CD4-positive, alpha-beta T cell (primary cell): ENCODE results near the gene ZBTB39. TPM values are rescaled to one million over a fixed set of nuclear protein-coding genes. Genes with fewer than 3 reads are reported as not detected.
"Not testable (repeated sequence)": the region's sequence is repeated elsewhere in the genome, so short reads cannot be mapped to it uniquely, and the experiment has no call there.

ENCODE experiments used
- ATAC-seq: fragments of 200-7000 bp; cut with Tn5 transposase; one replicate; pipeline ENCODE4 v1.10.0; 2022; ENCODE audit warnings: mild to moderate bottlenecking; ENCODE audit not compliant: poor library complexity
- CTCF ChIA-PET: fragments of 350-600 bp; sonication (Branson Sonifier 250); formaldehyde crosslinking; loops from one replicate; lab custom pipeline; 2021; ENCODE audit warnings: antibody characterized with exemption, inconsistent platforms; lab: Charles Lee
- POLR2A ChIA-PET: fragments of 350-600 bp; sonication (Branson Sonifier 250); formaldehyde crosslinking; loops from one replicate; lab custom pipeline; 2021; ENCODE audit warnings: antibody characterized with exemption, inconsistent platforms; lab: Charles Lee
- DNase-seq, 14 experiments: peaks; one replicate each; pipeline ENCODE4 v3.0.0-alpha.2; 2013 to 2020; ENCODE audit warnings: mixed read lengths in 2 of 14
- H3K27ac ChIP-seq, 2 donors: one replicate each; pipeline versions ENCODE4 v1.5.1 to v1.7.0; 2013; ENCODE audit warnings: low read length in 2 of 2, low read depth in 1 of 2, mild to moderate bottlenecking in 1 of 2
- H3K27me3 ChIP-seq, 2 experiments: 1 replicate in 1 of 2; 2 replicates in 1 of 2; pipeline versions ENCODE4 v1.6.1 to v1.7.0; 2013; ENCODE audit warnings: low read length in 2 of 2, control low read depth in 1 of 2, mild to moderate bottlenecking in 1 of 2, moderate library complexity in 1 of 2; ENCODE audit not compliant: insufficient read depth in 2 of 2, control insufficient read depth in 1 of 2
- H3K36me3 ChIP-seq: one replicate; pipeline ENCODE4 v1.6.1; 2013; ENCODE audit warnings: low read length, control low read depth; ENCODE audit not compliant: insufficient read depth
- H3K4me1 ChIP-seq: one replicate; pipeline ENCODE4 v1.6.1; 2013; ENCODE audit warnings: low read length, control low read depth; ENCODE audit not compliant: insufficient read depth
- H3K4me3 ChIP-seq: one replicate; pipeline ENCODE4 v1.5.1; 2013; ENCODE audit warnings: mild to moderate bottlenecking, low read length, moderate library complexity
- H3K9me3 ChIP-seq, 2 experiments: 1 replicate in 1 of 2; 2 replicates in 1 of 2; pipeline versions ENCODE4 v1.6.1 to v1.7.0; 2013; ENCODE audit warnings: low read length in 2 of 2, mild to moderate bottlenecking in 2 of 2, control low read depth in 1 of 2, moderate library complexity in 1 of 2; ENCODE audit not compliant: control insufficient read depth in 1 of 2, insufficient read depth in 1 of 2
- H3K27ac Mint-ChIP-seq: one replicate; pipeline ENCODE4 v1.8.0; 2020; ENCODE audit warnings: mixed read lengths
- H3K27me3 Mint-ChIP-seq: one replicate; pipeline ENCODE4 v1.8.0; 2021; ENCODE audit warnings: mixed read lengths
- H3K36me3 Mint-ChIP-seq: one replicate; pipeline ENCODE4 v1.8.0; 2021; ENCODE audit warnings: low read depth, mixed read lengths
- H3K4me1 Mint-ChIP-seq: one replicate; pipeline ENCODE4 v1.8.0; 2021; ENCODE audit warnings: low read depth, mixed read lengths
- H3K4me3 Mint-ChIP-seq: one replicate; pipeline ENCODE4 v1.8.0; 2020; ENCODE audit warnings: mild to moderate bottlenecking, mixed read lengths
- H3K9me3 Mint-ChIP-seq: one replicate; pipeline ENCODE4 v1.8.0; 2020; ENCODE audit warnings: mixed read lengths
- CTCF ChIP-seq: fragments of 200-600 bp; IDR thresholded peaks from one replicate; pipeline ENCODE4 v1.8.0; 2022; ENCODE audit warnings: antibody characterized with exemption, mild to moderate bottlenecking
- intact Hi-C, 2 experiments: fragments of 100-400 bp; cut with DNase I in 1 of 2; cut with micrococcal nuclease in 1 of 2; formaldehyde crosslinking; loops; one replicate each; pipeline versions ENCODE4 v1.15.1 to v1.9.0; 2023 to 2025; cut with DNase I, micrococcal nuclease
- total RNA-seq, 174 experiments: library from RNA in 2 of 174; stranded (reverse) in 2 of 174; gene quantifications; one replicate each; pipeline ENCODE4 v1.2.3 and lab custom pipeline; 2021 to 2026

The ZBTB39 gene
- total RNA-seq, 2 experiments from 2014 or later = 6.9 to 8.0 TPM

- no peaks in the 10 kb centered on the region for H3K36me3 ChIP-seq
- ATAC-seq (no peak), DNase-seq (no peak)
- H3K27ac ChIP-seq = no peak overlapping the region
- Mint-ChIP-seq H3K4me1 (peaks cover 75% of the 10 kb centered on the region), H3K27me3 (no peaks in the 10 kb centered on the region), H3K9me3 (no peaks in the 10 kb centered on the region), H3K4me3 (no peak overlapping the region), H3K36me3 (no peaks in the 10 kb centered on the region), H3K27ac (peak overlapping the region; percentile 50)
- H3K4me1 ChIP-seq = peaks cover 43% of the 10 kb centered on the region
- TF ChIP-seq CTCF = no peak
- intact Hi-C loops = no loop called here
- ChIA-PET POLR2A (interaction anchor here (0.7 to 2.1 kb wide), 5 partner anchors 9 to 84 kb away, joined by 3 to 5 read pairs (median 4); partner anchors contain the start of genes NEMP1 and STAT6), CTCF (interaction anchor here (1.0 to 2.2 kb wide), 2 partner anchors 11 to 31 kb away, joined by 3 to 7 read pairs; partner anchors contain the start of gene TAC3)
- H3K9me3 ChIP-seq = no peaks in the 10 kb centered on the region
- H3K27me3 ChIP-seq = no peaks in the 10 kb centered on the region
- H3K4me3 ChIP-seq = no peak overlapping the region
Measured at GRCh38 chr12:57027805-57028153, 21.4 kb upstream of the ZBTB39 start.

- Histone ChIP-seq H3K36me3 (no peaks in the 10 kb centered on the region), H3K9me3 (no peaks in the 10 kb centered on the region), H3K27ac (no peak overlapping the region), H3K4me3 (no peak overlapping the region), H3K27me3 (no peaks in the 10 kb centered on the region), H3K4me1 (peaks cover 43% of the 10 kb centered on the region)
- intact Hi-C loops = no loop called here
- no peak overlapping the region for H3K4me3 Mint-ChIP-seq
- ATAC-seq = peak; percentile 39
- H3K27me3 Mint-ChIP-seq = no peaks in the 10 kb centered on the region
- peaks cover 72% of the 10 kb centered on the region for H3K4me1 Mint-ChIP-seq
- H3K36me3 Mint-ChIP-seq = no peaks in the 10 kb centered on the region
- DNase-seq = peak in 1 of 14 experiments; percentile 39
- peak overlapping the region; percentile 50 for H3K27ac Mint-ChIP-seq
- POLR2A ChIA-PET = interaction anchor here (0.6 to 2.1 kb wide), 6 partner anchors 8 to 116 kb away, joined by 3 to 5 read pairs (median 4); partner anchors contain the start of genes NEMP1 and STAT6
- CTCF ChIA-PET = interaction anchor here (1.0 to 2.2 kb wide), 2 partner anchors 11 to 32 kb away, joined by 3 to 7 read pairs; partner anchors contain the start of gene TAC3
- TF ChIP-seq CTCF = no peak
- H3K9me3 Mint-ChIP-seq = no peaks in the 10 kb centered on the region
Measured at GRCh38 chr12:57027011-57027804, 20.9 kb upstream of the ZBTB39 start.

GRCh38 chr12:57025196-57025595 lies 18.9 kb upstream of the ZBTB39 start:
- H3K4me3 ChIP-seq = no peak overlapping the region
- ChIA-PET CTCF (interaction anchor here (1.2 kb wide), 1 partner anchor 23 kb away, joined by 5 read pairs; no protein-coding TSS in a partner anchor), POLR2A (interaction anchor here (1.1 kb wide), 1 partner anchor 24 kb away, joined by 3 read pairs; no protein-coding TSS in a partner anchor)
- Mint-ChIP-seq H3K4me1 (peaks cover 59% of the 10 kb centered on the region), H3K27ac (no peak overlapping the region), H3K27me3 (no peaks in the 10 kb centered on the region), H3K4me3 (no peak overlapping the region), H3K9me3 (no peaks in the 10 kb centered on the region), H3K36me3 (no peaks in the 10 kb centered on the region)
- DNase-seq = no peak
- peaks cover 29% of the 10 kb centered on the region for H3K4me1 ChIP-seq
- H3K27me3 ChIP-seq = no peaks in the 10 kb centered on the region
- intact Hi-C loops = no loop called here
- TF ChIP-seq CTCF = no peak
- H3K27ac ChIP-seq = no peak overlapping the region
- no peak for ATAC-seq
- no peaks in the 10 kb centered on the region for H3K9me3 ChIP-seq
- no peaks in the 10 kb centered on the region for H3K36me3 ChIP-seq

GRCh38 chr12:57022324-57022723 lies 16.0 kb upstream of the ZBTB39 start:
- ATAC-seq, H3K4me3 ChIP-seq, H3K27me3 Mint-ChIP-seq, DNase-seq, H3K36me3 ChIP-seq, H3K27ac ChIP-seq, H3K9me3 ChIP-seq, H3K27me3 ChIP-seq, intact Hi-C loops, H3K4me3 Mint-ChIP-seq, H3K36me3 Mint-ChIP-seq, H3K9me3 Mint-ChIP-seq: not testable (repeated sequence)
- peak overlapping the region; percentile 14 for H3K27ac Mint-ChIP-seq
- H3K4me1 Mint-ChIP-seq = peaks cover 58% of the 10 kb centered on the region
- ChIA-PET CTCF (interaction anchor here (1.4 kb wide), 1 partner anchor 14 kb away, joined by 4 read pairs; no protein-coding TSS in a partner anchor), POLR2A (interaction anchor here (1.2 to 1.4 kb wide), 2 partner anchors 9 to 36 kb away, joined by 3 read pairs; no protein-coding TSS in a partner anchor)
- peaks cover 22% of the 10 kb centered on the region for H3K4me1 ChIP-seq
